Liver (tissue), 9 donors: ENCODE measurements around the gene MAL. TPM values are rescaled to one million over a fixed set of nuclear protein-coding genes. Genes with fewer than 3 reads are reported as not detected.

Source experiments
- DNase-seq: peaks from one replicate; pipeline ENCODE4 v3.0.0-alpha.2; 2017; ENCODE audit warnings: low spot score
- H3K27ac ChIP-seq, 2 donors: one replicate each; pipeline ENCODE4 v1.7.0; 2013; ENCODE audit warnings: inconsistent platforms in 2 of 2, low read length in 2 of 2, control low read depth in 1 of 2, low read depth in 1 of 2, mild to moderate bottlenecking in 1 of 2
- H3K27me3 ChIP-seq, 4 donors: one replicate each; pipeline versions ENCODE4 v1.6.1 to v1.7.0; 2013; ENCODE audit warnings: low read length in 3 of 4, inconsistent platforms in 1 of 4, mild to moderate bottlenecking in 1 of 4, moderate library complexity in 1 of 4; ENCODE audit not compliant: control insufficient read depth in 4 of 4, insufficient read depth in 4 of 4
- H3K36me3 ChIP-seq, 4 donors: one replicate each; pipeline versions ENCODE4 v1.6.1 to v1.7.0; 2013; ENCODE audit warnings: low read length in 3 of 4, mild to moderate bottlenecking in 3 of 4, low read depth in 1 of 4, moderate library complexity in 1 of 4; ENCODE audit not compliant: control insufficient read depth in 4 of 4, insufficient read depth in 3 of 4
- H3K4me1 ChIP-seq, 4 donors: one replicate each; pipeline versions ENCODE4 v1.6.1 to v1.7.0; 2013; ENCODE audit warnings: low read length in 3 of 4, mild to moderate bottlenecking in 3 of 4, moderate library complexity in 1 of 4; ENCODE audit not compliant: control insufficient read depth in 4 of 4, insufficient read depth in 4 of 4
- H3K4me3 ChIP-seq, 3 donors: one replicate each; pipeline versions ENCODE4 v1.6.1 to v1.7.0; 2013; ENCODE audit warnings: low read length in 3 of 3, control low read depth in 1 of 3, low read depth in 1 of 3, mild to moderate bottlenecking in 1 of 3
- H3K9ac ChIP-seq, 2 donors: one replicate each; pipeline ENCODE4 v1.7.0; 2013; ENCODE audit warnings: low read length in 2 of 2, mild to moderate bottlenecking in 2 of 2, moderate library complexity in 2 of 2, control low read depth in 1 of 2, low read depth in 1 of 2
- H3K9me3 ChIP-seq, 4 donors: one replicate each; pipeline versions ENCODE4 v1.6.1 to v1.7.0; 2013; ENCODE audit warnings: low read length in 3 of 4; ENCODE audit not compliant: control insufficient read depth in 4 of 4
- ATF3 ChIP-seq: IDR thresholded peaks from 2 replicates; pipeline ENCODE4 v1.6.1; 2016; ENCODE audit warnings: antibody characterized with exemption
- CTCF ChIP-seq: fragments of 150-350 bp; IDR thresholded peaks from 2 replicates; pipeline ENCODE4 v1.5.1; 2017; ENCODE audit warnings: improper control_type of control experiment, low read depth, low read length; ENCODE audit not compliant: missing input control
- EGR1 ChIP-seq, 2 donors: IDR thresholded peaks; 2 replicates each; pipeline ENCODE4 v1.6.1; 2016 to 2018; ENCODE audit warnings: antibody characterized with exemption in 2 of 2, low read depth in 2 of 2
- FOXA1 ChIP-seq: IDR thresholded peaks from 2 replicates; pipeline ENCODE4 v1.6.1; 2016; ENCODE audit warnings: antibody characterized with exemption
- FOXA2 ChIP-seq: IDR thresholded peaks from 2 replicates; pipeline ENCODE4 v1.6.1; 2016; ENCODE audit warnings: antibody characterized with exemption
- GABPA ChIP-seq, 2 donors: IDR thresholded peaks in 1 of 2; conservative IDR thresholded peaks in 1 of 2; 2 replicates each; pipeline ENCODE4 v1.6.1; 2016; ENCODE audit warnings: antibody characterized with exemption in 2 of 2, mild to moderate bottlenecking in 1 of 2, moderate library complexity in 1 of 2
- HNF4A ChIP-seq, 2 donors: conservative IDR thresholded peaks; 2 replicates each; pipeline ENCODE4 v1.6.1; 2016; ENCODE audit warnings: antibody characterized with exemption in 2 of 2, mild to moderate bottlenecking in 2 of 2
- HNF4G ChIP-seq: IDR thresholded peaks from 2 replicates; pipeline ENCODE4 v1.6.1; 2016; ENCODE audit warnings: antibody characterized with exemption
- JUND ChIP-seq, 2 donors: IDR thresholded peaks; 2 replicates each; pipeline ENCODE4 v1.6.1; 2016; ENCODE audit warnings: antibody characterized with exemption in 2 of 2
- MAX ChIP-seq: IDR thresholded peaks from 2 replicates; pipeline ENCODE4 v1.6.1; 2016; ENCODE audit warnings: antibody characterized with exemption
- NR2F2 ChIP-seq: IDR thresholded peaks from 2 replicates; pipeline ENCODE4 v1.6.1; 2016; ENCODE audit warnings: antibody characterized with exemption
- RAD21 ChIP-seq, 2 donors: IDR thresholded peaks; 2 replicates each; pipeline ENCODE4 v1.6.1; 2016; ENCODE audit warnings: antibody characterized with exemption in 2 of 2, mild to moderate bottlenecking in 2 of 2
- REST ChIP-seq: IDR thresholded peaks from 2 replicates; pipeline ENCODE4 v1.6.1; 2016; ENCODE audit warnings: antibody characterized with exemption, mild to moderate bottlenecking
- RXRA ChIP-seq, 2 donors: IDR thresholded peaks; 2 replicates each; pipeline ENCODE4 v1.6.1; 2017 to 2018; ENCODE audit warnings: antibody characterized with exemption in 2 of 2, mild to moderate bottlenecking in 1 of 2
- SP1 ChIP-seq: IDR thresholded peaks from 2 replicates; pipeline ENCODE4 v1.6.1; 2018; ENCODE audit warnings: antibody characterized with exemption, mild to moderate bottlenecking
- TAF1 ChIP-seq: conservative IDR thresholded peaks from 2 replicates; pipeline ENCODE4 v1.6.1; 2016; ENCODE audit warnings: antibody characterized with exemption, mild to moderate bottlenecking
- YY1 ChIP-seq: IDR thresholded peaks from 2 replicates; pipeline ENCODE4 v1.6.1; 2016; ENCODE audit warnings: antibody characterized with exemption, mild to moderate bottlenecking
- ZBTB33 ChIP-seq: IDR thresholded peaks from 2 replicates; pipeline ENCODE4 v1.6.1; 2016; ENCODE audit warnings: antibody characterized with exemption
- WGBS: extraction: QIAGEN DNeasy Blood & Tissue Kit; methylation state at CpG from one replicate; pipeline ENCODE4 v1.1.7; 2013; 5-methylcytosine and 5-hydroxymethylcytosine counted together
- polyA plus RNA-seq, 2 donors: library from polyadenylated mRNA; stranded (reverse) in 1 of 2; unstranded in 1 of 2; fragments of 200-250 nt in 1 of 2; fragments of >200 nt in 1 of 2; fragmentation: Nextera tagmentation in 1 of 2; extraction: Ambion mirVana in 1 of 2; gene quantifications; one replicate each; pipeline versions ENCODE4 v1.2.1 to v1.2.3, GENCODE V29; 2013 to 2015
- total RNA-seq, 2 donors: library from RNA; depleted of rRNA; stranded (reverse); fragments of >200 nt; gene quantifications; one replicate each; pipeline ENCODE4 v1.2.3, GENCODE V29; 2014
- donor health status: healthy.
- donor health status: healthy.
- donor health status: healthy.
- donor health status: healthy.
- donor health status: healthy.

The MAL gene
- total and polyA plus RNA-seq, 4 donors: 0.51 TPM; not detected in 3

- TF ChIP-seq FOXA1 (no peak), HNF4A (conservative IDR thresholded peaks at IDR 0.05) (no peak), MAX (no peak), RAD21 (IDR thresholded peaks at IDR 0.05) (no peak), CTCF (no peak), NR2F2 (no peak), ATF3 (no peak), RXRA (IDR thresholded peaks at IDR 0.05) (no peak), JUND (IDR thresholded peaks at IDR 0.05) (no peak), ZBTB33 (no peak)
- WGBS: 63% methylated on average over 9 of the region's 9 CpGs
Measured at GRCh38 chr2:95069465-95069864, 44.0 kb downstream of the MAL start.

GRCh38 chr2:95071856-95072255 is 46.3 kb downstream of the MAL start:
- H3K27me3 ChIP-seq: peaks cover 0 to 3% (median 0%) of the 10 kb centered on the region in 4 donors
- 68% methylated on average over 4 of the region's 4 CpGs for WGBS
- DNase-seq: no peak
- no peak for TF ChIP-seq SP1
- no peak for TF ChIP-seq YY1
- no peak for TF ChIP-seq ATF3
- no peak for TF ChIP-seq HNF4A (conservative IDR thresholded peaks at IDR 0.05)
- TF ChIP-seq TAF1: no peak
- no peak for TF ChIP-seq RAD21 (IDR thresholded peaks at IDR 0.05)
- no peak for TF ChIP-seq GABPA (IDR thresholded peaks at IDR 0.05 in 1 of 2, conservative IDR thresholded peaks at IDR 0.05 in 1 of 2)
- no peak for TF ChIP-seq NR2F2
- no peak for TF ChIP-seq JUND (IDR thresholded peaks at IDR 0.05)
- TF ChIP-seq REST: no peak
- no peak for TF ChIP-seq EGR1 (IDR thresholded peaks at IDR 0.05; ENCODE audit: low read depth in 2 of 2)
- no peak for TF ChIP-seq HNF4G
- no peak for TF ChIP-seq MAX
- TF ChIP-seq RXRA (IDR thresholded peaks at IDR 0.05): no peak
- no peak for TF ChIP-seq FOXA2
- no peak for TF ChIP-seq FOXA1
- TF ChIP-seq CTCF: no peak
- peaks cover 0 to under 1% (median 0%) of the 10 kb centered on the region in 4 donors for H3K9me3 ChIP-seq
- H3K36me3 ChIP-seq: peaks cover 0 to 1% (median 0%) of the 10 kb centered on the region in 4 donors
- H3K4me3 ChIP-seq: no peak overlapping the region
- peaks cover 0 to 4% (median 3%) of the 10 kb centered on the region in 4 donors for H3K4me1 ChIP-seq
- H3K27ac ChIP-seq: no peak overlapping the region
- no peak overlapping the region for H3K9ac ChIP-seq

More at GRCh38 chr2:95069465-95069864, 44.0 kb downstream of the MAL start:
- no peaks in the 10 kb centered on the region for H3K4me1 ChIP-seq
- peaks cover 0 to 3% (median 0%) of the 10 kb centered on the region in 4 donors for H3K27me3 ChIP-seq
- H3K9me3 ChIP-seq: peaks cover 0 to 2% (median 0%) of the 10 kb centered on the region in 4 donors
- peaks cover 0 to 1% (median 0%) of the 10 kb centered on the region in 4 donors for H3K36me3 ChIP-seq
- DNase-seq: no peak
- H3K9ac ChIP-seq: no peak overlapping the region
- no peak overlapping the region for H3K27ac ChIP-seq
- H3K4me3 ChIP-seq: no peak overlapping the region
